Thymus (tissue), 11 donors: ENCODE measurements around the gene PDGFB. TPM values are rescaled to one million over a fixed set of nuclear protein-coding genes. Genes with fewer than 3 reads are reported as not detected.

Experiments used
- DNase-seq, 9 donors: peaks; one replicate each; pipeline ENCODE4 v3.0.0-alpha.2; 2013; ENCODE audit warnings: low spot score in 9 of 9, low read depth in 6 of 9, missing footprints in 1 of 9
- H3K27ac ChIP-seq, 2 donors: one replicate each; pipeline ENCODE4 v1.5.1; 2013; ENCODE audit warnings: control low read depth in 1 of 2, low read depth in 1 of 2, low read length in 1 of 2, mild to moderate bottlenecking in 1 of 2, moderate library complexity in 1 of 2
- H3K27me3 ChIP-seq, 2 donors: one replicate each; pipeline ENCODE4 v1.5.1; 2013; ENCODE audit warnings: low read length in 1 of 2; ENCODE audit not compliant: control insufficient read depth in 2 of 2, insufficient read depth in 1 of 2
- H3K36me3 ChIP-seq, 2 donors: one replicate each; pipeline ENCODE4 v1.5.1; 2013; ENCODE audit warnings: low read length in 1 of 2, mild to moderate bottlenecking in 1 of 2, moderate library complexity in 1 of 2; ENCODE audit not compliant: control insufficient read depth in 2 of 2, insufficient read depth in 2 of 2
- H3K4me1 ChIP-seq, 2 donors: one replicate each; pipeline ENCODE4 v1.5.1; 2013; ENCODE audit warnings: low read length in 2 of 2; ENCODE audit not compliant: control insufficient read depth in 2 of 2, insufficient read depth in 2 of 2
- H3K4me3 ChIP-seq, 2 donors: one replicate each; pipeline ENCODE4 v1.5.1; 2013; ENCODE audit warnings: low read length in 2 of 2, control low read depth in 1 of 2, mild to moderate bottlenecking in 1 of 2
- H3K9me3 ChIP-seq, 2 donors: one replicate each; pipeline ENCODE4 v1.5.1; 2013; ENCODE audit warnings: low read length in 1 of 2, mild to moderate bottlenecking in 1 of 2; ENCODE audit not compliant: control insufficient read depth in 2 of 2, insufficient read depth in 1 of 2
- WGBS: extraction: QIAGEN DNeasy Blood & Tissue Kit; methylation state at CpG from one replicate; pipeline ENCODE4 v1.1.7; 2013; 5-methylcytosine and 5-hydroxymethylcytosine counted together
- polyA plus RNA-seq: library from polyadenylated mRNA; stranded (reverse); fragments of 200-250 nt; gene quantifications from one replicate; pipeline ENCODE4 v1.2.3, GENCODE V29; 2013
- total RNA-seq: library from RNA; stranded (reverse); fragments of 120-200 nt; gene quantifications from one replicate; pipeline ENCODE4 v1.2.4, GENCODE V29; 2013
- donor health status: healthy.

PDGFB gene
- total and polyA plus RNA-seq, 2 donors = 1.6 to 4.3 TPM

DNA sequence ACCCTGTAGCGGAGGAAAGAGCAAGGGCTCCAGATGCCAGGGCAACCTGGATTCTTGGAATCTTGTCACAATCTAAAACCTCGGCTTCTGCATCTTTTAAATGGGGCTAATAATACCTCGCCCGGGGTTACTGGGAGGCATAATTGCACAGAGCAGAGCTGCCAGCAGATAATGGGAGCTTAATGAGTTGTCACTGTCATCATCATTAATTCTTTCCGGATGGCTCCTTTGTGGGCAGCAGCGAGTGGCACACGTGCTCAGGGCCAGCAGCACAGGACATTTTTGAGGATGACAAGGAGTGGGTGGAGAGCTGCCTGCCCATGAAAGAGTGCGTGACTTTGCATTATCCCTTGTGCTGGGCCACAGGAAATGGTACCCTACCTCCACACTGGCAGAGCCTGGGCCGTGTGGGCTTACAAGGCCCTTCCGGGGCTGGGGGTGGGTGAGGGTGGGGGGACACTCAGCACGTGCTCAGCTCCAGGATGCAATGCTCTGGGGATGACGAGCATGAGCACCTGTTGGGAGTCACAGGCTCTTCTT is 5.7 kb downstream of the PDGFB start:
- Histone ChIP-seq H3K4me3 (no peak overlapping the region), H3K9me3 (peaks cover 0 to 24% of the 10 kb centered on the region in 2 donors), H3K27me3 (peaks cover 75 to 98% of the 10 kb centered on the region in 2 donors), H3K4me1 (peaks cover 5 to 66% of the 10 kb centered on the region in 2 donors), H3K36me3 (no peaks in the 10 kb centered on the region), H3K27ac (no peak overlapping the region)
- DNase-seq = no peak
- 70% methylated on average over 12 of the region's 12 CpGs for WGBS

DNA sequence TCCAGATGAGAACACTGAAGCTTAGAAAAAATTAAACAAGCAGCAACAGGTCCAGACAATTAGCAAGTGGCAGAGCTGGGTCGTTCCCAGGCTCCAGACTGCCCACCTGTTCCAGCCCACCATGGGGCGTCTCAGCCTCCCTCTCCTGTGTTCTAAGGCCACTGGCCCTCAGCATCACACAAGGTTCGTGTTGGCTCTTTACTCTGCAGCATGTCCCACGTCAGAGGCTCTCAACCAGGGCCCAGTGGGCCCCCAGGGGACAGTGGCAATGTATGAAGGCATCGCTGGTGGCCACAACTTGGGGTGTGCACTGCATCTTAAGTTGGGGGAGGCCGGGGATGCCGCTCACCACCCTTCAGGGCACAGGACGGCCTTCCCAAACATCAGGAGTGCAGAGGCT is 6.2 kb downstream of the PDGFB start:
- Histone ChIP-seq H3K9me3 (peaks cover 0 to 24% of the 10 kb centered on the region in 2 donors), H3K27ac (no peak overlapping the region), H3K36me3 (no peaks in the 10 kb centered on the region), H3K27me3 (peaks cover 74 to 98% of the 10 kb centered on the region in 2 donors), H3K4me1 (peaks cover 5 to 65% of the 10 kb centered on the region in 2 donors), H3K4me3 (no peak overlapping the region)
- WGBS = 79% methylated on average over 8 of the region's 8 CpGs
- no peak for DNase-seq

DNA sequence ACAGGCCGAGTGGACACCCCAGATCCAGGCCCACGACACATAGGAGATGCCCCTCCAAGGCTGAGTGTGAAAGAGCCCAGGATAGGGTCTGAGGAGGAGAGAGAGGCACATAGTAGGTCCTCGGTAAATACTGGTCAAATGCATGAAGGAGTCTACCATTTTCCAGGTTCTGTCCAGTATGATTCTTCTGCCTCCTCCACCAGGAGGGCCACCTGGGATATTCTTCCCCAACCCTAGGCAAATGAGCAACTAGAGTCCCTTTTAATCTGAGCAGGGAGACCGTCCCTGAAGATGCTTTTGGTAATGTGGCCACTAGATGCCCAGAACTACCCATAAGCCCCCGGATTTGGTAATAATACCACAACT is 6.7 kb downstream of the PDGFB start:
- H3K4me3 ChIP-seq = no peak overlapping the region
- H3K36me3 ChIP-seq = no peaks in the 10 kb centered on the region
- H3K27me3 ChIP-seq = peaks cover 75 to 98% of the 10 kb centered on the region in 2 donors
- no peak overlapping the region for H3K27ac ChIP-seq
- peaks cover 5 to 61% of the 10 kb centered on the region in 2 donors for H3K4me1 ChIP-seq
- peaks cover 0 to 24% of the 10 kb centered on the region in 2 donors for H3K9me3 ChIP-seq
- DNase-seq = no peak
- 80% methylated on average over 5 of the region's 5 CpGs for WGBS

DNA sequence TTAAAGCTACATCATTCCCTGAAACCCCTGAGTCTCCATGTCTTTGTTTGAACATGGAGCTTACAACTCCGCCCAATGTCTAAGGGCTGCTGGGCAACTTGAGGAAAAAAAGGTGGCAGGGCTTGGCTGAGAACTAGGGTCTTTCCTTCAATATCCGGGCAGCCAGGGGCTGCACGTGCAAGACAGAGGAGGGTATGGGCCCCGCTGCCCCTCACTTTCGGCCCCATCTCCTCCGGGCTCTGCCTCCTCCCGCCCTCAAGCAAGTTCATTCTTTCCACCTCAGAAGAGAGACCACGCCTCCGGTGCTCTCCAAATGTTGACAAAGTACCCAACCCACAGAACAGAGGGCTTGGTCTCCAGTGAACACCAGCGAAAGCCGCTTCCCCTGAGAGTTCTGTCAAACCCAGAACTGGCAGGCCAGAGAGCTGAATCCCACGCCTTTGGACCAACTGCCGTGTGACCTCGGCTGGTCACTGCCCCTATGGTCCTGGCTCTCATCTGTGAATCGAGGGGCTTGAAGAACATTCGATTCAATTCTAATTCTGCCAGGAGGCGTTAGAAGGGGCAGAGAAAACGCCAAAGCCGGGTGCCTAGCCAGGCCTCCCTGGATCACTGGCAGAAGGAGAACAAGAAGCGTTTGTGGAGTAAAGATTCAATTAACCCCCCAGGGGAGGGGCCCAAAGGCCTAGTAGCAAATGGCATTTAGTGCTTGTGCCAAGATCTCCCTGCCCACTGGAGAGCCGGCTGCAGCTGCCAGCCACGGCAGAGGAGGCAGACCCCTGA is 7.3 kb downstream of the PDGFB start:
- Histone ChIP-seq H3K27ac (no peak overlapping the region), H3K9me3 (peaks cover 0 to 20% of the 10 kb centered on the region in 2 donors), H3K36me3 (no peaks in the 10 kb centered on the region), H3K27me3 (peaks cover 75 to 98% of the 10 kb centered on the region in 2 donors), H3K4me1 (peaks cover 5 to 57% of the 10 kb centered on the region in 2 donors), H3K4me3 (no peak overlapping the region)
- peak in 1 of 9 donors; percentile 28 for DNase-seq
- WGBS = 36% methylated on average over 22 of the region's 22 CpGs

DNA sequence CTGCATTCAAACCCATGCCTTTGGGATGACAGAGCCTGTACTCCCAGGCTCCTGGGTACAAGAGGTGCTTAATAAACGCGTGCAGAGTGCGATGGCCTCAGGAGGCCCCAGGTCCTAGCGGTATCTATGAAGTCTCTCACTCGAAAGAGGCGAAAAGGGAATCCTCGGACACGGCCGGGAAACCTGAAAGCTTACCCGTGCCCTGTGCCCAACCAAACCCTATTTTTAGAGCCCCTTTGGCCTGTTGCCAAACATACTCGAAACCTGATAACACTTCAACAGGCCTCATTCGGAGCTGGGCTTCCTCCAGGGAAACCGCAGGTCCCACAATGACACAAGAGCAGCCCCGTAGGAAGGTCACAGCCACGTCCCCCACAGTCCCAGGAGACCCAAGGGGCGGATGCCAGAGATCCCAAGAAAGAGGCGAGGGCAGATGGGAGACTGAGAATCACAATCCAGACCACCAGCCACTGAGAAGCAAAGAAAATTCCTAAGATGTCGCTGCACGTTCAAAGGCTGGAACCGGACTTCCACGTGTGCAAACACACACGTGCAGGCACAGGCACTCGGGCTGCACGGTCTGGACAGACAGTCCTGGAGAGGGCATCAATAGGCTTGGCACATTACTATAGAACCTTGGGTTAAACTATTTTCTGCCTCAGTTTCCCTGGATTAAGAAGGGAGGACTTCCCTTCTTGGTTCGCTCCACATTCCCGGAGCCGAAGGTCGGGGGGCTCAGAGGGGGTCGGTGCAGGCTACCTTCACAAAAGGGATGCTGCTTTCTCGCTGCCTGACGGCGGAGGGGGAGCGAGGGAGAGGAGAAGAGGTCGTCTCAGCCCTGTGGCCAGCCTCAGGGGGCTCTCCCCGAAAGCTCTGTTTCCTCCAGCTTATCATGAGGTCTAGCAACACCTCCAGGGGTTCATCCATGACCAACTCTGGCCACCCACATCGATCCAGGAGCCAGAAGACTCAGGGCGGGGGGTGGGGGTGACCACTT is 8.2 kb downstream of the PDGFB start:
- peak in 2 of 9 donors; percentile 30 to 50 for DNase-seq
- peaks cover 0 to 20% of the 10 kb centered on the region in 2 donors for H3K9me3 ChIP-seq
- 21% methylated on average over 37 of the region's 37 CpGs for WGBS
- H3K27ac ChIP-seq = no peak overlapping the region
- H3K4me3 ChIP-seq = no peak overlapping the region
- peaks cover 5 to 55% of the 10 kb centered on the region in 2 donors for H3K4me1 ChIP-seq
- no peaks in the 10 kb centered on the region for H3K36me3 ChIP-seq
- H3K27me3 ChIP-seq = peaks cover 67 to 100% of the 10 kb centered on the region in 2 donors

DNA sequence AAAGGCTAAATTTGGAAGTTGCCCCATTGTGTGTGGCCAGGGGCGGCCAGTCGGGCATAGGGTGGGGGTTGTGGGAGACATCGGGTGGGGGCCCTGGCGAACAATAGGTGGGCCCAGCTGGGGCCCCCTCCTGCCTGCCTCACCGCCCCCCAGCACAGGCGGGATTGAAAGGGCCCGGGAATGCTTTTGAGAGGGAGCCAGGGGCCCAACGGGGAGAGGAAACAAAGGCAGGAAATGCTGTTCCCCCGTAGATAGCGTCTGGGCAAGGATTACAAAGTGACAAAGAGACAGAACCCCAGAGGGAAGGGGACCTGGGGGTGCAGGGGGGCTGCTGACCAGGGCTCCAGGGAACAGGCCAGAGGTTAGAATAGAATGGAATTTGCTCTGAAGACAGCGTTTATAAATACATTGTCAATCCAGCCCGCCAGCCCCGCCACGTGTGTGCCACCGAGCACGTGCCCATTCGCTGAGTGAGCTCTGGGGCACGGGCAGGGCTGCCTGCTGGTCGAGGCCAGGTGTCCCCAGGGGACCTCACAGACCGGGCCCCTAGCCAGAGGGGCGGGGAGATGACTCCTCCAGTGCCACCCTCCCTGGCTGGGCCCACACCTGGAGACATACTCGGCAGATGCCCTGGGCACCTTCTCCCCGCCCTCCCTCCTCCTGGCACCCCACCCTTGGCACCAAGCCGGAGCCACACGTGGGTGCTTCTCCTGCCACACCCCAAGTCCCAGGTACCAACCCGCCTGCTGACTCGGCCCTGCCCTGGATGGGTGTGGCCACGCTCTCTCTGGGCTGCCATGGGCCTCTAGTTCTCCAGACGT is 9.7 kb downstream of the PDGFB start:
- Histone ChIP-seq H3K4me1 (peaks cover 5 to 48% of the 10 kb centered on the region in 2 donors), H3K36me3 (no peaks in the 10 kb centered on the region), H3K27me3 (peaks cover 74 to 100% of the 10 kb centered on the region in 2 donors), H3K27ac (no peak overlapping the region), H3K9me3 (peaks cover 0 to 18% of the 10 kb centered on the region in 2 donors), H3K4me3 (no peak overlapping the region)
- DNase-seq = no peak
- 11% methylated on average over 29 of the region's 29 CpGs for WGBS

DNA sequence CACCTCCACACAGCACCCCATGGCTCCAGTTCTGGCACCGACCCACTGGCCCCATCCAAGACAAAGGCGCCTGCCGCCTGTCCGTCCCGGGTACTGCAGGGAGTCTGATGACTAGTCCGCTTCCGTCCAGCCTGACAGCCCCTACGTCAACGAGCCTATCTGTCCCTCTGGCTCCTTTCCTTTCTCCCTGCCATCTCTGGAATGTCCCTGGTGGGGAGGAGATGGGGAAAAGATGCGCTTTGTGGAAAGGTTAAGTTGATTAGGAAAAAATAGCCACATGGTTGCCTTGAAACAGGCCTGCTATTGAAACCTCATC is 10.4 kb downstream of the PDGFB start:
- Histone ChIP-seq H3K27me3 (peaks cover 75 to 100% of the 10 kb centered on the region in 2 donors), H3K9me3 (peaks cover 0 to 18% of the 10 kb centered on the region in 2 donors), H3K4me3 (no peak overlapping the region), H3K27ac (no peak overlapping the region), H3K36me3 (no peaks in the 10 kb centered on the region), H3K4me1 (peaks cover 7 to 48% of the 10 kb centered on the region in 2 donors)
- no peak for DNase-seq
- 23% methylated on average over 10 of the region's 10 CpGs for WGBS

DNA sequence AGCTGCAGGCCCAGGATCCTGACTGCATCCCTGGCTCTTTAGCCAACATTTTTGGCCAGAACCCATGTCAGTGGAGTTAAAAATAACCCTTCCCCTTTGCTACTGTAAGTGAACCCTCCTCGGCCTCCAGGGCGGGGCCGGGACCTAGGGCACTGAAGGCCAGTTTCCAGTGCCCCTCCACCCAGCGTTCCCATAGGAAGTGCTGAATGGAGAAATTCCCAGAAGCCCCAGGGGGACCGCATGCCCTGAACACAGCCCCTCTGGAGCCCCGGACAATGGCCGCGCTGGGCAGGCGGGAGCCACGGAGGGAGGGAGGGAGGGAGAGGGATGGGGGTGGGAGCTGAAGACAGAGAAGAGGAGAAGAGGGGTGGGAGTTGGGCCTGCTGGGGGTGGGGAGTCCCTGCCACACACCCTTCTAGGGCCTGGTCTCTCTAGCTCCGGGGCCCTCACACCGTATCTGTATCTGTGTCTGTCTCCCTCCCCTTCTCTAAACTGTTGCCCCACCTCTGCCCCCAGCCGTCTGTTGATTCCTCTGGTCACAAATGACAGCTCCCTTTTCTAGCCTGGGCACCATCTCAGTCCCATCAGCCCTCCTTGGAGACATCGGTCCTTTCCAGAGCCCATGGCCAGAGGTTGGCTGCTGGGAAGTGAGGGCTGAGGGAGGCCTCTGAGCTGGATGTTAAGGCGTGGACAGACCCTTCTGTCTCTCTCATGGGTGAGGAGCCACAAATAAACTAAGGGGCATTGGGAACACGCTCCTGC is 10.9 kb downstream of the PDGFB start:
- peaks cover 0 to 18% of the 10 kb centered on the region in 2 donors for H3K9me3 ChIP-seq
- no peak overlapping the region for H3K27ac ChIP-seq
- WGBS = 18% methylated on average over 16 of the region's 16 CpGs
- no peak for DNase-seq
- no peaks in the 10 kb centered on the region for H3K36me3 ChIP-seq
- peaks cover 72 to 100% of the 10 kb centered on the region in 2 donors for H3K27me3 ChIP-seq
- peaks cover 7 to 47% of the 10 kb centered on the region in 2 donors for H3K4me1 ChIP-seq
- H3K4me3 ChIP-seq = no peak overlapping the region
